Measurements from ENCODE around the gene QKI.

The QKI gene

DNA sequence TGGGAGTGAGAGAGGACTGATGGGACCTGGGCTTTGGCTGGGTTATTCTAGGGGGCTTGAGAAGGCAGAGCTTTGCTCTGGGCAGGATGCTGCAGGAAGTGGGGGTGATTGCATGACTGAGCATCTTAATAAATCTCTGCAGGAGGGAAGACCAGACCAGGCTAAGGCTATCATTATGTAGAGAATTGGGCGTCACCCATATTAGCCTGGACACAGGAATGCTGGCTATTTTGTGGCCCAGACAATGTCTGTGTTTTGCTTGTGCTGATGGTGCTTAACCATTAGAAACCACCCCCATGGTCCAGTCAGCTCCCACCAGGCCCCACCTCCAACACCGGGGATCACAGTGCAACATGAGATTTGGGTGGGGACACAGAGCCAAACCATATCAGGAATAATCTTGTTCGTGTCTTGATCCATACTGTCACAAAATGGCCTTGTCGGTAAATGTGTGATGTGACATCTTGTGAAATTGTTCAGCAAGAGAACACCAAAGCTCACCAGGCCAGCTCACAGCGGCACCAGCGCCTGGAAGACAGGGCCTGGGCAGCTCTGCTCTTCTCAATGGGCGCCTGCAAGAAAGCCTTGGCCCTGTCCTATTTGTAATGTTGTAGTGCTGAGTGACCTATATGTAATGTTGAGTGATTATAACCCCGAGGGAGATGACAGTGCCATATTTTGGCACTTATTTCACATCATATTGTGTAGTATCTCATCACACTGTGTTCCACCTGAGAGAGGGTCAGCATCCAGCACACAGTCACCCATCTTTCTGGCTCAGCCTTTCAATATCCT lies 211.8 kb downstream of the QKI start:
- FAIRE-seq, result no peak

- no peak for FAIRE-seq
Observed at GRCh38 chr6:163627274-163628062, 212.9 kb downstream of the QKI start.
